ENCODE results near the gene ZSWIM9.

ZSWIM9 gene

DNA sequence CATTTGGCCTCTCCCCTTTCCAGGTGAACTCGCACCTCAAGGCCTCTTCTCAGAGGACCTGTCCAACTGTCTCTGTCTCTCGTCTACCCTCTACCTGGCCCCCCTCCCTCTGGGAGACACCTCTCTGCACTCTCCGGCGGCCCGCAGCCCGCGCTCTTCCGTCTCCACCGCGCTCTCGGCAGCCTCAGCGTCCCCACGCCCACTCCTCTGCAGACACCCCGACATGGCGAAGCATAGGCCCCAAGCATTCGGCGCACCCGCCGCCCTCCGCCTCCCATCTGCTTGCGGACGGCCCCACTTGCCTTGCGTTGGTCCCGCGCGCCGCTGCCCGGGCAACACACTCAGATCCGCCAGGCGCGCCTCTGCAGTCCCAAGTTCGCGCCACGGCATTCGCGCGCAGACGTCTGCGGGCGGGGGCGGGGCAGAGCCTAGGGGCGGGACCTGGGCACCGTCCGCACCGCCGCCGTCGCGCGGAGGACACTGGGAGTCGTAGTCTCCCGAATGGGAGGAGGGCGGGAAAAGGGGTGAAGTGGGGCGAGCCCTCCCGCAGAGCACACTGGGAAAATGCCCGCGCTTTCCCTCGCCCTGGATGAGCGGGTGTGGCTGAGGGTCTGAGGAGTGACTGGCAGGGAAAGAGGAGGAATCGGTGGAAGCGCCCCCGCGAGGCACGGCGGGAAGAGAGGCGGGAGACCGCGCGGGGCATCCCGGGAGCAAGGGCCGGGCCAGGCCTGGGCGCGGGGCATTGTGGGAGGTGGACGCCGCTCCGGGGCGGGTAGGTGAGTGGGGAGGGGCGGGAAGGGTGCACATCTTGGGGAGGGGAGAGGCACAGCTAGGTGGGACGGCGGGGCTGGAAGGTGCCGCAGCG is at the start of gene ZSWIM9, which contains the start of gene LIG1:
TSS of gene ZSWIM9 (plus strand) at position 742 of the 865 bp plus-strand sequence. CDS start 1,123 bp downstream, outside the sequence.
TSS of gene LIG1 (minus strand) at position 406 of the 865 bp plus-strand sequence. CDS start 4,778 bp downstream, outside the sequence.
- peak within 1 kb of the TSS; percentile 86 for H3K4me3 ChIP-seq (ENCODE audit: low read depth, low read length)
- TF ChIP-seq, protein P1, sequence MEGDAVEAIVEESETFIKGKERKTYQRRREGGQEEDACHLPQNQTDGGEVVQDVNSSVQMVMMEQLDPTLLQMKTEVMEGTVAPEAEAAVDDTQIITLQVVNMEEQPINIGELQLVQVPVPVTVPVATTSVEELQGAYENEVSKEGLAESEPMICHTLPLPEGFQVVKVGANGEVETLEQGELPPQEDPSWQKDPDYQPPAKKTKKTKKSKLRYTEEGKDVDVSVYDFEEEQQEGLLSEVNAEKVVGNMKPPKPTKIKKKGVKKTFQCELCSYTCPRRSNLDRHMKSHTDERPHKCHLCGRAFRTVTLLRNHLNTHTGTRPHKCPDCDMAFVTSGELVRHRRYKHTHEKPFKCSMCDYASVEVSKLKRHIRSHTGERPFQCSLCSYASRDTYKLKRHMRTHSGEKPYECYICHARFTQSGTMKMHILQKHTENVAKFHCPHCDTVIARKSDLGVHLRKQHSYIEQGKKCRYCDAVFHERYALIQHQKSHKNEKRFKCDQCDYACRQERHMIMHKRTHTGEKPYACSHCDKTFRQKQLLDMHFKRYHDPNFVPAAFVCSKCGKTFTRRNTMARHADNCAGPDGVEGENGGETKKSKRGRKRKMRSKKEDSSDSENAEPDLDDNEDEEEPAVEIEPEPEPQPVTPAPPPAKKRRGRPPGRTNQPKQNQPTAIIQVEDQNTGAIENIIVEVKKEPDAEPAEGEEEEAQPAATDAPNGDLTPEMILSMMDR (IDR thresholded peaks at IDR 0.05; ENCODE audit: low read depth, low read length) = no peak

DNA sequence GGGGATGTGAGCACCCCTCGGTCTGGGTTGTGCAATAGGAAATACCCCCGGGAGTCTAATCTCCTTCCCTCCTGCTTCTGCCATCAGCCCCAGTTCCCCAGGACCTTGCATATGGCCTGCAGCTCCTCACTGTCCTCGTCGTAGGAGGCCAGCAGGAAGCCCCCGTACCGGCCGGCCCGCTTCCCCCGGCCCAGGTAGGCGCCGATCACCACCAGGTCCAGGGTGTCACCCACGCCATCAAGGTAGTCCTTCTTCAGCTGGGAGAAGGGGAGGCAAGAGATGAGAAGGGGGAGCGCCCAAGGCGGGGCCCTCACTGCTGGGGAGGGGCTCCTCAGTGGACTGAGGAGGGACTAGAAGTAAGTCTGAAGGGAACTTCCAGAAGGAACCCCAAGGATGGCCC is 49.4 kb upstream of the ZSWIM9 start:
- TF ChIP-seq, protein P1 (IDR thresholded peaks at IDR 0.05; ENCODE audit: low read depth, low read length) = no peak
- H3K4me3 ChIP-seq (ENCODE audit: low read depth, low read length) = no peak overlapping the region

DNA sequence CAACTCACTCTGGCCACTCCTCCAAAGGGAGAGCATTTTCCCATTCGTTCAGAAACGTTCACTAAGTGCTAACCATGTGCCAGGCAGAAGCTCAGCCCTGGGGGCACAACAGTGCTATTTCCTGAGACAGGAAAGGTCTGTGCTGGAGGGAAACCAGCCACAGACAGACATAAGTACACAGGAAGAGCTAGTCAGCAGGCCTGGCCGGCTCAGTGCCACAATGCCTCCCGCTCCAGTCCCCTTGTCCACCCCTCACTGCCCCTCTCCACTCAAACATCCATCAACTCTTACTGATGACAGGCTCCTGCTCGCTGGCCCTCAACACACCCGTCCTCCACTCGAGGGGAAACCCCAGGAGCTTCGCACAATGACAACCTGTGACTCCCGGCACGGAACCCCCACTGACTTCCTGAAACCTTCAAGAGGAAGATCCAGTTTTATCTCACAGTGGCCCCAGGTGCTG is 48.5 kb upstream of the ZSWIM9 start:
- TF ChIP-seq, protein P1 (IDR thresholded peaks at IDR 0.05; ENCODE audit: low read depth, low read length) = no peak
- no peak overlapping the region for H3K4me3 ChIP-seq (ENCODE audit: low read depth, low read length)

DNA sequence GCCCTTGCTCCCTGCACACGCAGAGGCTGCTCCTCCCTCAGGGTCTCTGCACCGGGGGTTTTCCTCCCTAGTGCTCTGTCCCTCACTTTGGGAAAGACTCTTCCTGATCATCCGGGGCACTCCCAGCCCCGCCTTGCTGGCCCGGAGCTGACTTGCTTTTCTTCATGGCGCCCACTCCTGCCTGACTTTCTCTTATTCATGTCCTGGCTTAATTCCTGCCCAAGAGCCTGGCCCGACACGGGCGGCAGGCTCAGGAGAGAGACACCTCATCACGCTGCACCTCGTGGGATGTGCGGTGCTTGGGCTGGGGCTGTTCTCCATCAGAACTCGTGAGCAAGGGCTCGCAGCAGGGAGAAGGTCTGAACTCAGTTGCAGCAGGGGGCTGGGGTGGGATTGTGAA is 48.1 kb upstream of the ZSWIM9 start:
- no peak overlapping the region for H3K4me3 ChIP-seq (ENCODE audit: low read depth, low read length)
- TF ChIP-seq, protein P1 (IDR thresholded peaks at IDR 0.05; ENCODE audit: low read depth, low read length) = no peak

DNA sequence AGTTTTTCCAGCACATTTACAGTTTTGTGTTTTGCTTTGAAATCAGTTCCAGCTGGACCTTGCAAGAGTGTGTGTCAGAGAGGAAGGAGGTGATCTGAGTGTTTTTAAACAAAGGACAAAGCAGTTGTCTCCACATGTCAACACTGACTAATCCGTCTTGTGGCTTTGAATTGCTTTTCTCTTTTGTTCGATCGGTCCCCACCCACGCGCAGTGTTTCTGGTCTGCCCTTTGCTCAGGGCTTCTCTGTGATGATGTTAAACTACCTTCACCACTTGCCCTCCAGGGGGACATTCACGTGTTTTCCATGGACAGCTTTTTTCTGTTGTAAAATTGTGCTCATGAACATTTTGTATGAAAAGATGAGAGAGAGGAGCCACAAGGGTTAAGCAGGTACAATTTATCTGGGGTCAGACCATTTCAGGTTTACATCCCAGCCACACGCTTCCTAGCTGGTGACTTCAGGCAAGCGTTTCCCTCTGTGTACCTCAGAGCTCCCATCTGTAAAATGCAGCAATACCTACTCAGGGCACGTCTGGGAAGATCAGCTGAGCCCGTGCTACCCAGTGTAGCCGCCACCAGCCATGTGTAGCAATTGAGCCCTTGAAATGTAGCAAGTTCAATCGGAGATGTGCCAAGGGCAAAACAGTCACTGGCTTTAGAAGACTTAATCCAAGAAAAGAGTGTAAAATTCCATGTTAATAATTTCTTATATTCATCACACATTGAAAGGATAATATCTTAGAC is 46.4 kb upstream of the ZSWIM9 start:
- H3K4me3 ChIP-seq (ENCODE audit: low read depth, low read length) = no peak overlapping the region
- TF ChIP-seq, protein P1 (IDR thresholded peaks at IDR 0.05; ENCODE audit: low read depth, low read length) = no peak

DNA sequence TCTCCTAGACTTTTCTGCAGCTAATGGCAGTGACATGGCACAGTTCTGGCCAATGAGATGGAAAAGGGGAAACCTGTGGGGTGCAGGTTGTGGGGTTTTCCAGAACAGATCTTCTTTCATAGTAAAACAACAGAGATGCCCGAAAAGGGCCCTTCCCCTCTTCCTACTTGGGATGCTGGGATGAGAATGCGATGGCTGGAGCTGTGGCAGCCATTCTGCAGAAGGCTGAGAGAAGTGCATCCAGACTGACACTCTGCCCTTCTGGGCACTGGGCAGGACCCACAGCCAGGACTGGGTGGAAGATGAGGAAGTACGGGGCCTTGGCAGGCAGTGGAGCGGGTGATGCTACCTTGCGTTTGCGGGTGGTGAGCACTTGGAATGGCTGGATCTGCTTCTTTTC is 42.9 kb upstream of the ZSWIM9 start:
- TF ChIP-seq, protein P1 (IDR thresholded peaks at IDR 0.05; ENCODE audit: low read depth, low read length) = no peak

More for the DNA sequence above, 42.9 kb upstream of the ZSWIM9 start:
- no peak overlapping the region for H3K4me3 ChIP-seq (ENCODE audit: low read depth, low read length)
